Endothelial cell of umbilical vein (primary cell): Measurements from ENCODE around the gene SLC25A48.

Source experiments
- EZH2 ChIP-seq: IDR thresholded peaks from 2 replicates; pipeline ENCODE4 v1.6.1; 2012; ENCODE audit warnings: borderline replicate concordance, low read depth, mild to moderate bottlenecking, moderate library complexity, low read length, inconsistent platforms; ENCODE audit not compliant: severe bottlenecking
- POLR2A ChIP-seq: IDR thresholded peaks from 2 replicates; pipeline ENCODE4 v1.6.1; 2012; ENCODE audit warnings: low read depth, mild to moderate bottlenecking, control low read depth, low read length
- POLR2AphosphoS5 ChIP-seq: IDR thresholded peaks from 2 replicates; pipeline ENCODE4 v1.6.1; 2012; ENCODE audit warnings: low read depth, mild to moderate bottlenecking, control low read depth, low read length, moderate library complexity; ENCODE audit not compliant: insufficient read depth
- TF ChIP-seq, protein P1 (sequence below), 2 donors: IDR thresholded peaks; 1 replicate in 1 of 2; 2 replicates in 1 of 2; pipeline ENCODE4 v1.5.1; 2011; ENCODE audit warnings: low read length in 2 of 2, mild to moderate bottlenecking in 2 of 2, moderate library complexity in 2 of 2, control low read depth in 1 of 2, inconsistent platforms in 1 of 2, low read depth in 1 of 2; ENCODE audit not compliant: insufficient read depth in 1 of 2; ENCODE audit errors: extremely low read depth in 1 of 2

DNA sequence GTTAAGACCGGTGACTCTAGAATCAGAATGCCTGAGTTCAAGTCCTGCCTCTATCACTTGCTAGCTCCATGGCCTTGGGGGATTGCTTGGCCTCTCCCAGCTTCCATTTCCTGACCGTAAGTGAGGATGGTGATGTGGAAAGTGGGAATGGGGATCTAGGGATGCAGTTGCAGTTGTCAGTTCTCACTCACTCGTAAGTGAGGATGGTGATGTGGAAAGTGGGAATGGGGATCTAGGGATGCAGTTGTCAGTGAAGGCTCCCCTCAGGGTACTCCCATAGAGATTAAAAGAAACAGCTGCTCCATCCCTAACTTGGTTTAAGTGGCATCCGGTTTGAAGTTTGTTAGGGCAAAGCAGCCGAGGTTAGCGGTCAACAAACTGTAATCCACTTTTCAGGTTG is 64.2 kb downstream of the SLC25A48 start:
- TF ChIP-seq, protein P1, sequence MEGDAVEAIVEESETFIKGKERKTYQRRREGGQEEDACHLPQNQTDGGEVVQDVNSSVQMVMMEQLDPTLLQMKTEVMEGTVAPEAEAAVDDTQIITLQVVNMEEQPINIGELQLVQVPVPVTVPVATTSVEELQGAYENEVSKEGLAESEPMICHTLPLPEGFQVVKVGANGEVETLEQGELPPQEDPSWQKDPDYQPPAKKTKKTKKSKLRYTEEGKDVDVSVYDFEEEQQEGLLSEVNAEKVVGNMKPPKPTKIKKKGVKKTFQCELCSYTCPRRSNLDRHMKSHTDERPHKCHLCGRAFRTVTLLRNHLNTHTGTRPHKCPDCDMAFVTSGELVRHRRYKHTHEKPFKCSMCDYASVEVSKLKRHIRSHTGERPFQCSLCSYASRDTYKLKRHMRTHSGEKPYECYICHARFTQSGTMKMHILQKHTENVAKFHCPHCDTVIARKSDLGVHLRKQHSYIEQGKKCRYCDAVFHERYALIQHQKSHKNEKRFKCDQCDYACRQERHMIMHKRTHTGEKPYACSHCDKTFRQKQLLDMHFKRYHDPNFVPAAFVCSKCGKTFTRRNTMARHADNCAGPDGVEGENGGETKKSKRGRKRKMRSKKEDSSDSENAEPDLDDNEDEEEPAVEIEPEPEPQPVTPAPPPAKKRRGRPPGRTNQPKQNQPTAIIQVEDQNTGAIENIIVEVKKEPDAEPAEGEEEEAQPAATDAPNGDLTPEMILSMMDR (IDR thresholded peaks at IDR 0.05; ENCODE audit: extremely low read depth in 1 of 2, insufficient read depth in 1 of 2, low read depth in 1 of 2, low read length in 2 of 2): no peak
- TF ChIP-seq POLR2AphosphoS5 (no peak), EZH2 (no peak), POLR2A (no peak)
